GM21723 (cell line): ENCODE data around the gene ARHGEF3.

Experiments used
- ATAC-seq: cut with Tn5 transposase; IDR thresholded peaks from one replicate; pipeline ENCODE4 v1.9.1; 2021; ENCODE audit warnings: mild to moderate bottlenecking, moderate library complexity; ENCODE audit not compliant: unreplicated experiment

ARHGEF3 gene

DNA sequence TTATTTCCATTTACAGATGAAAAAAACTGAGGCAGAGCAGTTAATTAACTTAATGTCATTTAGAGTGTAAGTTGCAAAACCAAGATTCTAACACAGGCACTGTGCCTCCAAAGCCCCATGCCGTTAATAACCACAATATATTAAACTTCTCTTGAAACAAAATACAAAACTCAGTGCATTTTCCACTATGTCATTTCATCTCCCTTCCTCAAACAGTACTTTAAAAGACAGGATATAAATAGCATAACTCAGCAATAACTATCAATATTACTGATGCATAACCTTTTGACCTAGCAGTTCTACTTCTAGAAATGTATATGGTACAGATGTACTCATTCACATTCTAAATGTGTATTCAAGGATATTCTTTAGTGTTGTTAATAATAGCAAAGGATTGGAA is 113.6 kb downstream of the ARHGEF3 start:
- ATAC-seq = peak; percentile 52

DNA sequence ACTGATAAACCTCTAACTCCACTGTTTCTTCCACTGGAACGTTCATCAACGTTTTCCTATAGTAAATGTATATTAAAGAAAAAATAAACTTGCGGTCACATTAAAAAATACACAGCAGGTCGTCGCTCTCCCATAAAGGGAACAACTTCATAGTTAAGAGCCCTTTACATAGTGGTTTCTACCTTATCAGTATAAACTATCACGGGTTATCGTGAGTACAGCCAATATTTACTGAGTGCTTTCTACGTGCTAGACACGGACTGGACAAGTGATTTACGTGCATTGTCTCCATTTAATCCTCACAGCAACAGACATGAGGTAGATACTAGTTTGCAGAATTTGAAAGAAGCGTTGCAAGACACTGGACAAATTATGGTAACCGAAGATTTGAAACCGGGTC is 117.7 kb downstream of the ARHGEF3 start:
- ATAC-seq = no peak

DNA sequence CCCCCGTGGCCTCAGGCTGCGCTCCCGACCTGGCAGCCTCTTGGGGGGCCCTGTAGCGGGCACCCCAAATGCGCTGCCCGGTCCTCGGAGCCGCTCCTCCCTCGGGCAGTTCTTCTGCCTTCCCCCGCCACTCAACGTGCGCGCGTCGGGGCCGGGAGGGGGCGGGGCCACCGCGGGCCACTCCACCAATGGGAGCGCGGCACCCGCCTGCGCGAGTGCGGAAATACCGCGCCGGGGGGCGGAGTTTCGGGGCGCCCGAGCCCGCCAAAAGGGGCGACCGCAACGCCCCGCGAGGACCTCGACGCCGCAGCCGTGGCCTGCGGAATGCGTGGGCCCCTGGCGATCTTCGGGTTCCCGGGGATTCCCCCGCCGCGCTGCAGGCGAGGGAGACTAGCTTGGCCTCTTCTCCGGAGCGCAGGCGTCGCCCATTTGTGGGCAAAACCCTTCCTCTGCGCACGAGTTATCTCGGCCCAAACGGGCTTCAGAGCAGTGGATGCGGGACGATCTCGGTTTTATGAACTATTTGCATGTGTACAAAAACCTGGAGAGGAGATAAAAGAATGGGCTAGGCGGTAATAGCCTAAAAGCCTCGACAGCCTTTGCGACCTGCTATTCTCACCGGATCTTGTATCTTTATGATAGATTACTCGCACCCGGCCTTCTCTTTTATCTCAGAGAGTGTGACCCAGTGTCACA is 118.5 kb downstream of the ARHGEF3 start, which contains the start of gene TASOR:
TSS of gene TASOR (minus strand) at position 144 of the 696 bp plus-strand sequence. CDS start 259 bp downstream, outside the sequence.
- peak; percentile 73 for ATAC-seq

DNA sequence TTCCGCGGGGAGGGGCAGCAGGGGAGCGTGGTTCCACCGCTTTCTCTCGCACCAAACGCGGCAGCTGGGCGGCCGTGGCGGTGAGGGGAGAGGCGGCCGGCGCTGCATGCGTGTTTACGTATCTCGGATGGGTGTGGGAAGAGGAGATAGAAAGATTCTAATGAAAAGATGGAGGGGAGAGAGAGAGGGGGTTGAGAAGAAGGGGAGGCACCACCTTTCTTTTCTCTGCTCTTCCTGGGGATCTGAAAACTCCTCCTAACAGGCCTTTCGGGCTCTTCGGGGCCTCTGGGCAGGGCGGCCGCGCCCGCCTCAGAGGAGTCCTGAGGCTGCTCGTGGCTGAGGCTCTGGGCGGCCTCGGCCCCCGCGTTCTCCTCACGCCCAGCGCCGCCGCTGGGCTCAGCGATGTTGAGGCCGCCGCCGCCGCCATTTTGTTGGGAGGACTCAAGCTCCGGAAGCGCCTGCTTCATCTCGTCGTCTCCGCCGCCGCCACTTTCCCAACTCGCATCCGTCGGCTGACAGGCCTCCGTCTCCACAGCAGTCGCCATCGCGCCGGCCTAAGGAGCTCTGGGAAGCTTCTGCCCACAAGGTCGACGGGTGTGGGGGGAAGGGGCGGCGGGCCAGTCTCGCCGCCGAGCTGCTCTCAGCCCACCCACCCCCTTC is 119.2 kb downstream of the ARHGEF3 start:
- peak; percentile 74 for ATAC-seq

DNA sequence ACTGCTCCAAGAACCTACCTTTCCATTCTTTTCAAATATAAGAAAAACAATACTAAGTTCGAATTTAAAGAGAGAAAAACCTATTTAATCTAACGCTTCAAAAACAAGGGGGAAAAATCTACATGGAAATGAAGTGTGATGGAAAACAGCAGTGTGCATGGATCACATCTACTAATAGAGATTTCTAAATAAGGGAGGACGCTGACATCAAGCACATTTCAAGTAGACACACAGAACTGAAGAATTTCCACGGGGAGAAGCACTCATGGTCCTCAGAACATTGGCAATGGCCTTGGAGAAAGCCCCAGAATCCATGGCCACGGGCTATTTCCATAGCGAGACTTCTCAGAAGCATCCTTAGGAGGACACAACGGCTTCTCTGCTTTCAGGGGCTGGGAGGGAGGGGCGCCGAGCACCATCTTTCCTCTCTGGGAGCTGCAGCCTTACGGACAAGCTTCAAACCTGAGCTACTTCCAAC is 119.7 kb downstream of the ARHGEF3 start:
- no peak for ATAC-seq

DNA sequence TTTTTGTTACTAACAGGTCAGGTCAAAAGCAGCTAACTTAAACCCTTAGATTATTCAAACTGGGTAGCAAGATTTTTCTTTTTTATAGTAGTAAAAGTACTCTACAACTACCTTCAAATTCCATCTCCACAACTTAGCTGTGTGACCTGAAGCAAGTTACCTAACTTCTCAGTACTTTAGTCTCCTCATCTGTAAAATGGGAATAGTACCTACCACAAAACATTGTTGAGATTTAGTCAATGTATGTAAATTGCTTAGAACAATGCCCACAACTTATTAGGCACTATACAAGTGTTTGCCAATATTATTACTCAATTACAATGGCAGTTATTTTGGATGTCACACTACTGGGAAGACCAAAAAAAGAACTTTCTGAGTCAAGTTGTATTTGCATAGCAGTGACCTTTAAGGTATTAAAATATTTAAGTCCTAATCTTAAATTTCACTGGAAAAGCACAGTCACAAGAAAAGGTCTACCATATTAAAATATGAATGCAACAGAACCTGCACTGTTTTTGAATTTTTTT is 121.6 kb downstream of the ARHGEF3 start:
- ATAC-seq = no peak
